CD1c-positive myeloid dendritic cell (primary cell): ENCODE results near the gene DEFB124.

ENCODE experiments used
- DNase-seq: peaks from one replicate; pipeline ENCODE4 v3.0.0-alpha.2; 2016; ENCODE audit errors: extremely low spot score

Gene DEFB124

DNA sequence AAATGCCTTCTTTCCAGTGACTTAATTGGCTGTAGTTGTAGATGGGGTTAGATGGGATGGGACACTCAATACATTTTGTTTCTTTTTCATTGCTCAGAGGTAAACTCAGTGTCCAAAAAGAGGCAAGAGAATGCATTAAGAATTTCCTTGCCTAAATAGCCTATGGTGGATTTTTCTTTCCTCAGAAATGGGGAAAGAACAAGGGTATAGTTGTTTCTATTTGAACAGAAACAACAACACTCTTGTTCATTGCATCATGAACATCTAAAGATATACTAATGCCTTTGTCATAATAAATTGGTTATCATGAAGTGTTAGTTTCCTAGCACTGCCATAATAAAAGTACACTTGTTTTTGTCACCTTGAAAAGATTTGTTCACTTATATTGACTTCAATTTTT lies 49.1 kb downstream of the DEFB124 start:
- DNase-seq: no peak

DNA sequence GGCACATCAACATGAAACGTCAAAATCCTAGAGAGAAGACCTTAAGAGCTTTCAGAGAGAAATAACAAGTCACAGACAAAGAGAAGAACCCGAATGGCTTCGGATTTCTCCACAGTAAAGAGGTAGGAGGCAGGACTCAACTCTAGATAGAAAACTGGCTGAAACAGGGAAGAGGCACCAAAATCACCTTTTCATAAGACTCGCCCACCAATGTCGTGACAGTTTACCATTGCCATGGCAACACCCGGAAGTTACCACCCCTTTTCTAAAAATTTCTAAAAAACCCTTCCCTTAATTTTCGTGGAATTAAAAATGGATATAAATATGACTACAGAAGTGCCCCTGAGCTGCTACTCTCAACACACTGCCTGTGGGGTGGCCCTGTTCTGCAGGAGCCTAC lies 56.6 kb downstream of the DEFB124 start:
- DNase-seq: no peak

DNA sequence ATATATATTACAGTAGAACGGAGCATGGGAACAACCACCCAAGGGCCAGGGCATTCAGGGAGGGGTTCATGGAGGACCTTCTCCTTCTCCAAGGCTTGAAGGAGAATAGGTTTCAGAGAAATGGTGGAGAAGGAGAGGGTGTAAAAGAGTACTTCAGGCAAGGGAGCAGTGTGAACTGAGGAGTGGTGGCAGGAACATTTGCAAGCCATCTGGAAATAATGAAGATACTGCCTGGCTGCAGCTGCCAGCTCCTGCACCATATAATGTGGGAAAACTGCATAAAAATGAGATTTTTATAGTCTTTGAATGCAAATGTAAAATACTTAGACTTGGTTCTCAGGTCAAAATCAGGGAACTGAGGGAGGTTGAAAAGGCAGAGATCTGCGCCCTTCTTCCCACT lies 59.3 kb downstream of the DEFB124 start:
- no peak for DNase-seq
